IPS DF 6.9 (cell line): ENCODE measurements around the gene ZCRB1.

Experiments
- DNase-seq: peaks from one replicate; pipeline ENCODE4 v3.0.0-alpha.2; 2013; ENCODE audit warnings: low read depth, low spot score
- H3K27ac ChIP-seq: one replicate; pipeline ENCODE4 v1.5.1; 2013; ENCODE audit warnings: low read length, control low read depth
- H3K27me3 ChIP-seq: 2 replicates; pipeline ENCODE4 v1.6.1; 2013; ENCODE audit warnings: mild to moderate bottlenecking, low read length; ENCODE audit not compliant: control insufficient read depth, insufficient read depth
- H3K36me3 ChIP-seq: 2 replicates; pipeline ENCODE4 v1.6.1; 2013; ENCODE audit warnings: low read length; ENCODE audit not compliant: control insufficient read depth, insufficient read depth
- H3K4me1 ChIP-seq: 2 replicates; pipeline ENCODE4 v1.6.1; 2013; ENCODE audit warnings: low read length; ENCODE audit not compliant: control insufficient read depth, insufficient read depth
- H3K4me3 ChIP-seq: 2 replicates; pipeline ENCODE4 v1.5.1; 2013; ENCODE audit warnings: mild to moderate bottlenecking, low read length
- H3K9me3 ChIP-seq: 2 replicates; pipeline ENCODE4 v1.6.1; 2013; ENCODE audit warnings: low read length, inconsistent platforms; ENCODE audit not compliant: control insufficient read depth, insufficient read depth
- WGBS: extraction: QIAGEN DNeasy Blood & Tissue Kit; methylation state at CpG from one replicate; pipeline ENCODE4 v1.1.7; 2013; ENCODE audit warnings: mixed read lengths, missing lambda C conversion rate; ENCODE audit not compliant: insufficient read length, insufficient coverage; 5-methylcytosine and 5-hydroxymethylcytosine counted together

ZCRB1 gene

DNA sequence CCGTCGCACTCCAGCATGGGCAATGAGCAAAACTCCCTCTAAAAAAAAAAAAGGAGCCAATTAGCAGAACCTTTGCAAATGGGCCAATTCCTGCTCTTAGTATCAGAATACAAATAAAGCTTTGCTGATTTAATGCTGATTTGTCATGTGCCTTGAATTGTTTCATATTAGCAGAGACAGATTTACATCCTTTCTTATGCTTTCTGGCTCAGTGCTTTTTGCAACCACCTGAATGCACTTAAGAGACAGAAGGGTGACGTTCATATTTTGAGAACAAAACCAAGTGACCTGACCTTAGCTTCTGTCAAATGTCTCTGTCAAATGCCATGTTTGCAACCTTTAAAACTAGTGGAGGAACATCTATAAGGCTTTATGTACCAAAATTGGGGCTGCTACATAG, 44.0 kb downstream of the ZCRB1 start:
- Histone ChIP-seq H3K27me3 (no peaks in the 10 kb centered on the region), H3K27ac (no peak overlapping the region), H3K36me3 (no peaks in the 10 kb centered on the region), H3K4me3 (no peak overlapping the region), H3K4me1 (no peaks in the 10 kb centered on the region), H3K9me3 (no peaks in the 10 kb centered on the region)
- WGBS: no CpG with 5 or more reads among the region's 3 CpGs
- no peak for DNase-seq

DNA sequence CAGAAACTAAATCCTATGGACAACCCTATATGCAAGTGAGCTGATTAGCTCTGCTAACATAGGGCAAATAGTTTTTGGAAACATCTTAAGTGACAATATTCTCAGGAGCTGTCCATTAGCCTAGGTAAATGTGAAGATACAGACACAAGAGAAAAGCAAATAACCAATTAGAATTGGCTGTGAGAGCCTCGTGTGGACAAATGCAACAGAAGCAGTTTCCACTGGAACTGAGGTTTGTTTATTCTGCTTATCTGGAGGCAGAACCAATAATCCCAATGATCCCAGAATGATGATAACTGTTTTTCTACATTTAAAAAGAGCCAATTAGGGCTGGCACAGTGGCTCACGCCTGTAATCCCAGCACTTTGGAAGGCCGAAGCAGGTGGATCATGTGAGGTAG, 44.6 kb downstream of the ZCRB1 start:
- WGBS: no CpG with 5 or more reads among the region's 3 CpGs
- Histone ChIP-seq H3K4me1 (no peaks in the 10 kb centered on the region), H3K27me3 (no peaks in the 10 kb centered on the region), H3K9me3 (no peaks in the 10 kb centered on the region), H3K36me3 (no peaks in the 10 kb centered on the region), H3K27ac (no peak overlapping the region), H3K4me3 (no peak overlapping the region)
- no peak for DNase-seq

- H3K9me3 ChIP-seq: no peaks in the 10 kb centered on the region
- no peaks in the 10 kb centered on the region for H3K27me3 ChIP-seq
- no peaks in the 10 kb centered on the region; the same call in 1 of the 2 replicates for H3K36me3 ChIP-seq
- H3K27ac ChIP-seq: no peak overlapping the region
- no peak overlapping the region for H3K4me3 ChIP-seq
- H3K4me1 ChIP-seq: no peaks in the 10 kb centered on the region; the same call in 1 of the 2 replicates
- no peak for DNase-seq
Measured at GRCh38 chr12:42278128-42278510, 47.8 kb downstream of the ZCRB1 start.

- no CpG with 5 or more reads among the region's 6 CpGs for WGBS
- Histone ChIP-seq H3K9me3 (no peaks in the 10 kb centered on the region), H3K27me3 (no peaks in the 10 kb centered on the region), H3K36me3 (no peaks in the 10 kb centered on the region; the same call in 1 of the 2 replicates), H3K4me3 (no peak overlapping the region), H3K27ac (no peak overlapping the region), H3K4me1 (no peaks in the 10 kb centered on the region; the same call in 1 of the 2 replicates)
- DNase-seq: no peak
Measured at GRCh38 chr12:42277396-42278127, 48.3 kb downstream of the ZCRB1 start.

DNA sequence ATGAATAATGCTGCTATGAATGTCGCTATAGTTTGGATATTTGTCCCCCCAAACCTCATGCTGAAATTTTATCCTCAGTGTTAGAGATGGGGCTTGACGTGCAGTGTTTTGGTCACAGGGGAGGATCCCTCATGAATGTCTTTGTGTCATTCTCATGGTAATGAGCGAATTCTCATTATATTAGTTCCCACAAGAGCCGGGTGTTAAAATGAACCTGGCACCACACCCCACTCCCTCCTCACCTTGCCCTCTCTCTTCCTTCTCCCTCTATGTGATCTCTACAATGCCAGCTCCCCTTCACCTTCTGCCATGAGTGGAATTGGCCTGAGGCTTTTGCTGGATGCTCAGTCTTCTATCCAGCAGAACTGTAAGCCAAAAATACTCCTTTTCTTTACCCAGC, 50.4 kb downstream of the ZCRB1 start:
- Histone ChIP-seq H3K36me3 (no peaks in the 10 kb centered on the region; the same call in 1 of the 2 replicates), H3K27ac (no peak overlapping the region), H3K4me1 (no peaks in the 10 kb centered on the region; the same call in 1 of the 2 replicates), H3K4me3 (no peak overlapping the region), H3K27me3 (no peaks in the 10 kb centered on the region), H3K9me3 (no peaks in the 10 kb centered on the region)
- no CpG with 5 or more reads among the region's 4 CpGs for WGBS
- DNase-seq: no peak

DNA sequence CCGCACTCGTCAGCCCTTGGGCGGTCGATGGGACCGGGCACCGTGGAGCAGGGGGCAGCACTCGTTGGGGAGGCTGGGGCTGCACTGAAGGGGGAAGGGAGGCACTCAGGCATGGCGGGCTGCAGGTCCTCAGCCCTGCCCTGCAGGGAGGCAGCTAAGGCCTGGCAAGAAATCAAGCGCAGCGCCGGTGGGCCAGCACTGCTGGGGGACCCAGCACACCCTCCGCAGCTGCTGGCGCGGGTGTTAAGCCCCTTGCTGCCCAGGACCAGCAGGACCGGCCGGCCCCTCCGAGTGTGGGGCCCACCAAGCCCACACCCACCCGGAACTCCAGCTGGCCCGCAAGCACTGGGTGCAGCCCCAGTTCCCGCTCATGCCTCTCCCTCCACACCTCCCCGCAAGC, 52.2 kb downstream of the ZCRB1 start:
- DNase-seq: no peak
- no peaks in the 10 kb centered on the region; the same call in 1 of the 2 replicates for H3K4me1 ChIP-seq
- H3K27ac ChIP-seq: no peak overlapping the region
- no peaks in the 10 kb centered on the region for H3K27me3 ChIP-seq
- H3K9me3 ChIP-seq: no peaks in the 10 kb centered on the region
- WGBS: no CpG with 5 or more reads among the region's 21 CpGs
- H3K4me3 ChIP-seq: no peak overlapping the region
- H3K36me3 ChIP-seq: no peaks in the 10 kb centered on the region; the same call in 1 of the 2 replicates

DNA sequence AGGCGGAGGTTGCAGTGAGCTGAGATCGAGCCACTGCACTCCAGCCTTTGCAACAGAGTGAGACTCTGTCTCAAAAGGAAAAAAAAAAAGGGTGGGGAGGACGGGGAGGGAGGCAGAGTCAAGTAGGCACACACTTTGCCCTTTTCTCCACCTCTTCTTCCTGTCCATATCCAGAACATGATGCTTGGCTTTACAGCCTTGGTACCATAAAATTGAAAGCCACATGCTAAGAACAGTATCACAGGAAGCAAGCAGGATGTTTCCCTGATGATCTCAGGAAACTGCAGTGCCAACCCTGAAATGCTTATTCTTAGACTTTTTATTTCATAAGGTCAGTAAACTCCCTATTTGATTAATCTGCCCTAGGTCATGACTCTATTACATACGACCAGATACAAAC, 55.3 kb downstream of the ZCRB1 start:
- Histone ChIP-seq H3K27ac (no peak overlapping the region), H3K27me3 (no peaks in the 10 kb centered on the region), H3K36me3 (no peaks in the 10 kb centered on the region; the same call in 1 of the 2 replicates), H3K9me3 (no peaks in the 10 kb centered on the region), H3K4me1 (no peaks in the 10 kb centered on the region; the same call in 1 of the 2 replicates), H3K4me3 (no peak overlapping the region)
- DNase-seq: no peak
- WGBS: no CpG with 5 or more reads among the region's 4 CpGs

GRCh38 chr12:42267413-42268190, 58.3 kb downstream of the ZCRB1 start:
- Histone ChIP-seq H3K4me1 (no peaks in the 10 kb centered on the region), H3K36me3 (no peaks in the 10 kb centered on the region; the same call in 1 of the 2 replicates), H3K27me3 (no peaks in the 10 kb centered on the region), H3K27ac (no peak overlapping the region), H3K4me3 (no peak overlapping the region), H3K9me3 (no peaks in the 10 kb centered on the region)
- whole genome bisulfite sequencing: no CpG with 5 or more reads among the region's 15 CpGs
- no peak for DNase-seq

DNA sequence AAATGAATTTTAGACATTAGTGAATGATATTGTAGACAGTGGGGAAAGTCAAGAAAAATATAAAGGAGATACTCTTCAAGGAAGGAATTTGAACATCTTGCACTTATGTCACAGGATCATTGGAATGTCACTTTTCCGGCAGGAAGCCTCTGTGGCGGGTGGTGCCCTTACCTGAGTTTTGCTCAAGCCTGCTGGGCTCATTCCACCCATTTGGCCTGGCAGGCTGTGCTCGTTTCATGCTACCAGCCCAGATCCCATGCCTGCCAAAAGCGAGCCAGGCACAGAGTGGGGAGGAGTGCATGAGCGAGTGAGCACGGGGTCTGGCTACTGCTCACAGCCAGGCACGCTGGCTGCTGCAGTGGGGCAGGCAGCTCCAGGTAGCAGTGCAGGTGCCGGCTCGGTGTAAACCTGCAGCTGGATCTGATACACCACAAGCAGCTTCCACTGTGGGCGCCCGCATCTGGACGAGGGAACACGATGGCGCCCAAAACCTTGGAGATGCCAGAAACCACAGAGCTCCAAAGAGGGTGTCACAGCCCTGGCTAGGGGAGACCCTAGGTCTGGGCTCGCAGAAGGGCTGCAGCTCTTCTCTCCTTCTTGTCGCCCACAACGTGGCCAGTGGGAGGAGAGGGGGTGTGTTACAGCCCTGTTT, 59.2 kb downstream of the ZCRB1 start:
- H3K27ac ChIP-seq: no peak overlapping the region
- no peaks in the 10 kb centered on the region; the same call in 1 of the 2 replicates for H3K36me3 ChIP-seq
- H3K4me3 ChIP-seq: no peak overlapping the region
- H3K27me3 ChIP-seq: no peaks in the 10 kb centered on the region
- H3K4me1 ChIP-seq: no peaks in the 10 kb centered on the region
- WGBS: no CpG with 5 or more reads among the region's 17 CpGs
- H3K9me3 ChIP-seq: no peaks in the 10 kb centered on the region
- no peak for DNase-seq

DNA sequence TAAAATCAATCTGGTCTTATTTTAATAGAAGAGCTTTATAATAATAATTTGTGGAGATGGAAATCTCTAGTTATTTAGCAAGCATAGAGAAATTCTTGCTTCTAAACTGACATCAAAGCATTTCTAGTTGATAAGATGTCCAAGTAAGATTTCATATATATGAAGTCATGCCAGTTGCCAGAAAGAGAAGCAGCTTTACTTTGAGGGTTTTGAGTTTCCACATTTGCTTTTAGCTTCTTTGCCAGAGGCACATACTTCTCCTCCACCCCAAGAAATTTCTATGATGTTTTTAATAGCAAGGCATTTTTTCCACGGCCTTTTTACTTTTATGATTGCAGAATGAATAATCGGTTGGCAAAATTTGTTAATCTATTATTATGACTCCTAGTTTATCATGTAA, 63.6 kb downstream of the ZCRB1 start:
- no peak for DNase-seq
- Histone ChIP-seq H3K36me3 (no peaks in the 10 kb centered on the region; the same call in 1 of the 2 replicates), H3K27me3 (no peaks in the 10 kb centered on the region), H3K4me3 (no peak overlapping the region), H3K27ac (no peak overlapping the region), H3K9me3 (no peaks in the 10 kb centered on the region), H3K4me1 (no peaks in the 10 kb centered on the region)
- WGBS: no CpG with 5 or more reads among the region's 2 CpGs
